ENCODE measurements around the gene TTYH1.
A peak's percentile ranks its signal among the peaks of the same experiment; 100 is the strongest.

The TTYH1 gene

GRCh38 chr19:54478677-54479266 lies 63.5 kb downstream of the TTYH1 start:
- Mint-ChIP-seq H3K9me3 (no peaks in the 10 kb centered on the region), H3K27ac (peak overlapping the region in 2 of 3 experiments; percentile 50 to 53), H3K36me3 (ENCODE audit: low read depth) (no peaks in the 10 kb centered on the region), H3K27me3 (ENCODE audit: low read depth) (peaks cover 21% of the 10 kb centered on the region), H3K4me3 (no peak overlapping the region), H3K4me1 (peaks cover 17% of the 10 kb centered on the region)
- peak; percentile 62 to 73 (median 70) for TF ChIP-seq CTCF (IDR thresholded peaks at IDR 0.05; ENCODE audit: unreplicated experiment in 3 of 3)

GRCh38 chr19:54480051-54480450 lies 64.8 kb downstream of the TTYH1 start:
- Mint-ChIP-seq H3K4me3 (no peak overlapping the region), H3K9me3 (no peaks in the 10 kb centered on the region), H3K27ac (no peak overlapping the region), H3K4me1 (peaks cover 14% of the 10 kb centered on the region), H3K27me3 (ENCODE audit: low read depth) (peaks cover 29% of the 10 kb centered on the region), H3K36me3 (ENCODE audit: low read depth) (no peaks in the 10 kb centered on the region)
- TF ChIP-seq CTCF (IDR thresholded peaks at IDR 0.05; ENCODE audit: unreplicated experiment in 3 of 3): no peak

- Mint-ChIP-seq H3K36me3 (ENCODE audit: low read depth) (no peaks in the 10 kb centered on the region), H3K4me3 (no peak overlapping the region), H3K27ac (peak overlapping the region in 1 of 3 experiments; percentile 45), H3K9me3 (no peaks in the 10 kb centered on the region), H3K27me3 (ENCODE audit: low read depth) (peaks cover 33% of the 10 kb centered on the region), H3K4me1 (peaks cover 14% of the 10 kb centered on the region)
- TF ChIP-seq CTCF (IDR thresholded peaks at IDR 0.05; ENCODE audit: unreplicated experiment in 3 of 3): peak; percentile 64 to 79 (median 69)
Measured at GRCh38 chr19:54481326-54481930, 66.2 kb downstream of the TTYH1 start.

GRCh38 chr19:54482889-54483288 lies 67.6 kb downstream of the TTYH1 start:
- H3K9me3 Mint-ChIP-seq: no peaks in the 10 kb centered on the region
- no peak for TF ChIP-seq CTCF (IDR thresholded peaks at IDR 0.05; ENCODE audit: unreplicated experiment in 3 of 3)
- no peaks in the 10 kb centered on the region for H3K36me3 Mint-ChIP-seq (ENCODE audit: low read depth)
- no peak overlapping the region for H3K4me3 Mint-ChIP-seq
- H3K27ac Mint-ChIP-seq: no peak overlapping the region
- H3K27me3 Mint-ChIP-seq (ENCODE audit: low read depth): peaks cover 33% of the 10 kb centered on the region
- peaks cover 8% of the 10 kb centered on the region for H3K4me1 Mint-ChIP-seq

GRCh38 chr19:54484451-54484850 lies 69.2 kb downstream of the TTYH1 start:
- H3K27me3 Mint-ChIP-seq (ENCODE audit: low read depth): peaks cover 25% of the 10 kb centered on the region
- H3K27ac Mint-ChIP-seq: no peak overlapping the region
- H3K4me3 Mint-ChIP-seq: no peak overlapping the region
- H3K9me3 Mint-ChIP-seq: no peaks in the 10 kb centered on the region
- no peaks in the 10 kb centered on the region for H3K36me3 Mint-ChIP-seq (ENCODE audit: low read depth)
- TF ChIP-seq CTCF (IDR thresholded peaks at IDR 0.05; ENCODE audit: unreplicated experiment in 3 of 3): no peak
- H3K4me1 Mint-ChIP-seq: peaks cover 3% of the 10 kb centered on the region

GRCh38 chr19:54485851-54486250 lies 70.6 kb downstream of the TTYH1 start:
- Mint-ChIP-seq H3K27me3 (ENCODE audit: low read depth) (peaks cover 26% of the 10 kb centered on the region), H3K4me1 (peaks cover 3% of the 10 kb centered on the region), H3K9me3 (no peaks in the 10 kb centered on the region)

More at GRCh38 chr19:54485851-54486250, 70.6 kb downstream of the TTYH1 start:
- no peak overlapping the region for H3K4me3 Mint-ChIP-seq
- TF ChIP-seq CTCF (IDR thresholded peaks at IDR 0.05; ENCODE audit: unreplicated experiment in 3 of 3): no peak
- H3K27ac Mint-ChIP-seq: no peak overlapping the region
- H3K36me3 Mint-ChIP-seq (ENCODE audit: low read depth): no peaks in the 10 kb centered on the region

Data from nephron (organoid).